GM12874 (cell line): ENCODE measurements around the gene LIPA.

Source experiments
- TF ChIP-seq, protein P1 (sequence below): IDR thresholded peaks from 2 replicates; pipeline ENCODE4 v1.5.1; 2011; ENCODE audit warnings: low read depth, mild to moderate bottlenecking, control low read depth, low read length, moderate library complexity; ENCODE audit not compliant: insufficient read depth

LIPA gene

DNA sequence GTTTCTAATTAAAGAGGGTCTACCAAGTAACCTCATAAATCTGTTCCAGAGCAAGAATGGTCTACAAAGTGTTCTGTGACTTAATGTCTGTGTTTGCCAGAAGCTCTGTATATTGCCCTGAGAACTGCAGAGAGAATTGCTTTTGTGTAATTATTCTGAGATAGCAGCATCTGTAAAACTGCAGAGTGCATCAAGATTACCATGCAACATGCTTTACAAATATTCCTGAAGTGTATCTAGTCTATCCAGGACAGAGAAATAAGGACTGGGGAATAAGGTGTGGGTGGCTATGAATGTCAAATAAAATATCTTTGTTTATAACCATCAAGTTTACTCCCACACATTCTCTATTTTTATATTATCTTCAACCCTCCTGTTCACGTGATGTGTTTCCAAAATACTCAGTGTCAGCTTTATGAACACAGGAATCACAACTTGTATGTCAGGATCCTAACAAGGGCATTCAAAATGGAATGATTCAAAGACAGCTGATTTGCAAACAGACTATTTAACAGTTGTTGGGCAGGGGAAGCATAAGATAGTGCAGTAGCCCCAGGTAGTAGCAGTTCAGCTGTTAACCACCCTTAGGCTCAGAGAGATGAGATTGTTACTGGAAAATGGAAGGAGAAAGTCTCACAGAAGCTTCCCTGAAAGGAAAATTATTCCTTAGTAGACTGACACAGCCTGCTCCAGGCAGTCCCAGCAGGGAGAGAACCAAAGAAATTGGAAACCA, 15.3 kb upstream of the LIPA start:
- TF ChIP-seq, protein P1, sequence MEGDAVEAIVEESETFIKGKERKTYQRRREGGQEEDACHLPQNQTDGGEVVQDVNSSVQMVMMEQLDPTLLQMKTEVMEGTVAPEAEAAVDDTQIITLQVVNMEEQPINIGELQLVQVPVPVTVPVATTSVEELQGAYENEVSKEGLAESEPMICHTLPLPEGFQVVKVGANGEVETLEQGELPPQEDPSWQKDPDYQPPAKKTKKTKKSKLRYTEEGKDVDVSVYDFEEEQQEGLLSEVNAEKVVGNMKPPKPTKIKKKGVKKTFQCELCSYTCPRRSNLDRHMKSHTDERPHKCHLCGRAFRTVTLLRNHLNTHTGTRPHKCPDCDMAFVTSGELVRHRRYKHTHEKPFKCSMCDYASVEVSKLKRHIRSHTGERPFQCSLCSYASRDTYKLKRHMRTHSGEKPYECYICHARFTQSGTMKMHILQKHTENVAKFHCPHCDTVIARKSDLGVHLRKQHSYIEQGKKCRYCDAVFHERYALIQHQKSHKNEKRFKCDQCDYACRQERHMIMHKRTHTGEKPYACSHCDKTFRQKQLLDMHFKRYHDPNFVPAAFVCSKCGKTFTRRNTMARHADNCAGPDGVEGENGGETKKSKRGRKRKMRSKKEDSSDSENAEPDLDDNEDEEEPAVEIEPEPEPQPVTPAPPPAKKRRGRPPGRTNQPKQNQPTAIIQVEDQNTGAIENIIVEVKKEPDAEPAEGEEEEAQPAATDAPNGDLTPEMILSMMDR = no peak

DNA sequence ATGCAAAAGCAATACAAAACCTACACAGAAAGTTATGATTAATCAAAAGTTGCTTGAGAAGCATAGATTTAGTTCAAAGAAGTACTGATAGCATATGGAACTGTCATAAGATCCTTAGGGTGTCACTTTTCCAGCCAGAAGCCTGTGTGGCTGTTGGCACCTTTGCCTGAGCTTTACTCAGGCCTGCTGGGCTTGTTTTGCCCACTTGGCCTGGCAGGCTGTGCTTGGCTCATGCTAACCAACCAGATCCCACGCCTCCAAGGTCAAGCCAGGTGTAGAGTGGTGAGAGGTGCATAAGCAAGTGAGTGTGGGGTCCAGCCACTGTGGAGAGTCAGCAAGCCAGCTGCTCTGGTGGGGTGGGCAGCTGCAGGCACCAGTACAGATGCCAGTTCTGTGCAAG, 12.0 kb upstream of the LIPA start:
- TF ChIP-seq, protein P1 = no peak

DNA sequence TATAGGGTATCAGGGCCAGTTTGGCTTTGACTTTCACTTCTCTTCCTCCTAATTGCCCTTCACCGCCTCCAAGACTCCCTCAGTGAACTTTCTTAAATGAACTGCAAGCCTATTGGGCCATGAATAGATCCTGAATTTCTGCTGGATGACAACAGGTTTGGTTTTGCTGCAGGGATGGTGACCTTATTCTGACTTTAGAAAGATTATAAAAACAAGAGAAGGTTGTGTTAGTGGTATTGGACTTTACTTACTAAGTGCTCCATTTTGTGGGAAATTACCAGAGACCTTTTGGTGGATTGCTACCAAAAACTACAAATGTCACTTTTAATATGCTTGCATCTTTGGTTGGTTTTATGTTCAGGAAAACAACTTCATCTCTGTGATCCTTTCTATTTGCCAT, 11.5 kb upstream of the LIPA start:
- TF ChIP-seq, protein P1 = no peak

DNA sequence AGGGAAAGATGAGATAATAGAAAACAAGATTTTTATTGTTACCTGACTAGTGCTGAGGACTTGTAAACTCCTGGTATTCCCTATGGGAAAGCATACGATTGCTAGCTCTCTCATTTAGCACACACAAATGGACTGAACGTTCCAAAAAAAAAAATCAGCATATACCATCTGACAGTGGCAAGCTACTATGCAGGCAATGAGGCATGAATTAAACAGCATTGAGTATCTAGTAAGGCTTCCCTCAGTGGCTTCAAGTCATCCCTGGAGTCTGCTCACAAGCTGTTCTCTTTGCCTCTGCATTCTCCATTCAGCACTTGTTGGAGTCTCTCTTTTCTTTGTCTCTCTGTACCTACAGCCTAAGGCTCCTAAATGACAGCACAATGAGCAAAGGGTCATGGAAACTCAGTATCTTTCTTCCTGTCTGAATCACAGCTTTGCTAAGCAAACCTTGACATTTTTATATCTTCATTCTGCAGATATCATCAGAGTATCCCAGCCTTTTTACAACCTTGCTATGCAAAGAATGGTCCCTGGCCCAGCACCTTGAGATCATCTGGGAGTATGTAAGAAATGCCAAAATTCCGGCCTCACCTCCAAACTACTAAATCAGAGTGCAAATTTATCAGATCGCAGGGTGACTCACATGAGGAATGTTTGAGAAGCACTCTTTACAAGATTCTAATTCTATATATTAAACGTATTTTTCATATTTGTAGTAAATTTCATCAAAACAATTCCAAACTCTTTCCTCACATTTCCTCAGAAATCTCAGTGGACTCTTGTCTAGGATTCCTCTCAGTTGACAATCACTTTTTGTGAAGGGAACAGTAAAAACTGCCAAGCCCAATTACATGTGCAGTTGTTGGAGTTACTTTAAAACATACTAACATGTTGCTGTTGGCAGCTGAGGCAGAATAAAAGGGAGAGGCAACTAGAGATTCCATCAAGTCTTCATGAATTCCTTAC, 10.8 kb upstream of the LIPA start:
- TF ChIP-seq, protein P1 = no peak

DNA sequence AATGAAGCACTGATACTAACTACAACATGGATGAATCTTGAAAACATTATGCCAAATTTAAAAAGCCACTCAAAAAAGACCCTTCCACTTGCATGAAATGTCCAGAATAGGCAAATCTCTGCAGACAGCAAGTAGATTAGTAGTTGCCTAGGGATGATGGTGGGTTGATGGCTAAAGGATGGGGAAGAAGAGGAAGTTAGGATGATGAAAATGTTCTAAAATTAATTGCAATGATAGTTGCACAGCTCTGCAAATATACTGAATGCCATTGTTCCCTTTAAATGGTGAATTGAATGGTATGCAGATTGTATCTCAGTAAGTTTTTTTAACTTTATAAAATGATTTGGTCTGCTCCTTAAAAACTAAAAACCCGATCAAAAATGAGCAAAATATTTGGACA, 7.3 kb upstream of the LIPA start:
- TF ChIP-seq, protein P1 = no peak

DNA sequence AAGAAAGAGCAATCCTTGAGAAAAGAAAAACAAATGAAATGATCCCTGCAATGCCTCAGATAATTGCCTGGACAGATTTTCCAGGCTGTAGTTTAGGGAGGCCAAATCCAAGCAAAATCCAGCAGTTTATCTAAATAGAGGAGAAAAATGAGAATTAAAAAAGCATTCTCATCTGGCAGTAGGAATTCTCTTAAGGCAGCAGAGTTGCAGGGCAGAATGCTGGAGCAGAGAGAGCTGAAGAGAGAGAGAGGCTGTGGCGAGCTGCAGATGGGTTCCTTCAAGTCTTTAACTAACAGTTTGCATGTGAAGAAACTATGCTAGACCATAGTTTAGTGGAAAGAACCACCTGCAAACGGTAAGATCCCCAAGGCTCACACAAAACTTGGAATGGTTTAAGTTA, 6.0 kb upstream of the LIPA start:
- TF ChIP-seq, protein P1 = no peak

DNA sequence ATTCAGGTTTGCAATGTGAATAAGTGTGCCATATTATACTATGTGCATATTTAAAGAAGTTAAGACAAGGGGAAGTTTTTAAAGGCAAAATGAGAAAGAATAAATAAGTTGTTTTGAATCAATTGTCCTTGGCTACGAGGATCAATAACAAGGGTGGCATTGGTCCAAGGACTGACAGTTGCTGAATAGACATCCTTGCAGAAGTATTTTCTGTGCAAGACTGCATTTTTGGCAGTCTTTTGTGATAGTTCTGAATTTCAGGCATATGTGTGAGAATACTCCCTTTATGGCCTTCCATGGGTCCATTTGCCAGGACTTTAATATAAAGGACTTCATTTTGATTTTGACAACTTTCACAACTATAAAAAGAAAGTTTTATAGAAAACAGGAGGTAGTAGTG, 5.4 kb upstream of the LIPA start:
- TF ChIP-seq, protein P1 = no peak
